Right atrium auricular region (tissue), 2 donors: Measurements from ENCODE around the gene PDE4C. TPM values are rescaled to one million over a fixed set of nuclear protein-coding genes. Genes with fewer than 3 reads are reported as not detected.

Experiments used
- DNase-seq: peaks from one replicate; pipeline ENCODE4 v3.0.0-alpha.2; 2019; ENCODE audit warnings: low spot score
- H3K27ac ChIP-seq, 2 donors: fragments of 200-600 bp; sonication (generic); 1 replicate in 1 of 2; 2 replicates in 1 of 2; pipeline ENCODE4 v1.5.1; 2016 to 2019
- H3K27me3 ChIP-seq, 2 donors: fragments of 200-600 bp; sonication (generic); one replicate each; pipeline versions ENCODE4 v1.5.1 to v1.6.0; 2017 to 2019
- H3K36me3 ChIP-seq: fragments of 200-600 bp; sonication (generic); one replicate; pipeline ENCODE4 v1.5.1; 2016
- H3K4me1 ChIP-seq, 2 donors: fragments of 200-600 bp; sonication (generic); one replicate each; pipeline versions ENCODE4 v1.5.1 to v1.6.0; 2017 to 2019
- H3K4me3 ChIP-seq, 2 donors: fragments of 200-600 bp; sonication (generic); 1 replicate in 1 of 2; 2 replicates in 1 of 2; pipeline ENCODE4 v1.5.1; 2017 to 2019; ENCODE audit warnings: mild to moderate bottlenecking in 1 of 2, moderate library complexity in 1 of 2
- H3K9me3 ChIP-seq, 2 donors: fragments of 200-600 bp; sonication (generic); one replicate each; pipeline ENCODE4 v1.5.1; 2019
- total RNA-seq, 2 donors: library from RNA; depleted of rRNA; stranded (reverse); fragments of >200 nt; gene quantifications; one replicate each; pipeline ENCODE4 v1.1.0, GENCODE V29; 2016
- TF ChIP-seq, protein P1 (sequence below), 2 donors: fragments of 200-600 bp; sonication (generic); IDR thresholded peaks; one replicate each; pipeline ENCODE4 v1.5.1; 2019; ENCODE audit warnings: antibody characterized with exemption in 2 of 2

The PDE4C gene
- total RNA-seq, 2 donors from 2014 or later = 1.4 TPM; not detected in 1

DNA sequence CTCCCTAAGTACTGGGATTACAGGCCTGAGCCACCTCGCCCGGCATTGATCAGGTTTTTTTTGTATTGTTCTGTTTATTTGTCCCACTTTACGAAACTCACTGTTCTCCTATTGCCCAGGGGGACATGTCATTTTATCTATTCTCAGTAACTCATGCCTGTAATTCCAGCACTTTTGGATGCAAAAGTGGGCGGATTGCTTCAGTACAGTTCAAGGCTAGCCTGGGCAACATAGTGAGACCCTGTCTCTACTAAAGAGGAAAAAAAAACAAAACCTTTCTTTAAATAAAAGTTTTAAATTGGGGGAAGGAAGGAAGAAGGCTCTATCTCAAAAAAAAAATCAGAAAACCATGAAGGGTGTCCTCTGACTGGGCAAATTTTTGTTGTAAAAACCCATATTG, 36.0 kb downstream of the PDE4C start:
- Histone ChIP-seq H3K36me3 (peaks cover 4% of the 10 kb centered on the region), H3K9me3 (no peaks in the 10 kb centered on the region), H3K4me1 (peaks cover 0 to 22% of the 10 kb centered on the region in 2 donors), H3K27ac (no peak overlapping the region), H3K4me3 (no peak overlapping the region), H3K27me3 (no peaks in the 10 kb centered on the region)
- TF ChIP-seq, protein P1, sequence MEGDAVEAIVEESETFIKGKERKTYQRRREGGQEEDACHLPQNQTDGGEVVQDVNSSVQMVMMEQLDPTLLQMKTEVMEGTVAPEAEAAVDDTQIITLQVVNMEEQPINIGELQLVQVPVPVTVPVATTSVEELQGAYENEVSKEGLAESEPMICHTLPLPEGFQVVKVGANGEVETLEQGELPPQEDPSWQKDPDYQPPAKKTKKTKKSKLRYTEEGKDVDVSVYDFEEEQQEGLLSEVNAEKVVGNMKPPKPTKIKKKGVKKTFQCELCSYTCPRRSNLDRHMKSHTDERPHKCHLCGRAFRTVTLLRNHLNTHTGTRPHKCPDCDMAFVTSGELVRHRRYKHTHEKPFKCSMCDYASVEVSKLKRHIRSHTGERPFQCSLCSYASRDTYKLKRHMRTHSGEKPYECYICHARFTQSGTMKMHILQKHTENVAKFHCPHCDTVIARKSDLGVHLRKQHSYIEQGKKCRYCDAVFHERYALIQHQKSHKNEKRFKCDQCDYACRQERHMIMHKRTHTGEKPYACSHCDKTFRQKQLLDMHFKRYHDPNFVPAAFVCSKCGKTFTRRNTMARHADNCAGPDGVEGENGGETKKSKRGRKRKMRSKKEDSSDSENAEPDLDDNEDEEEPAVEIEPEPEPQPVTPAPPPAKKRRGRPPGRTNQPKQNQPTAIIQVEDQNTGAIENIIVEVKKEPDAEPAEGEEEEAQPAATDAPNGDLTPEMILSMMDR (IDR thresholded peaks at IDR 0.05) = no peak
- DNase-seq = no peak

DNA sequence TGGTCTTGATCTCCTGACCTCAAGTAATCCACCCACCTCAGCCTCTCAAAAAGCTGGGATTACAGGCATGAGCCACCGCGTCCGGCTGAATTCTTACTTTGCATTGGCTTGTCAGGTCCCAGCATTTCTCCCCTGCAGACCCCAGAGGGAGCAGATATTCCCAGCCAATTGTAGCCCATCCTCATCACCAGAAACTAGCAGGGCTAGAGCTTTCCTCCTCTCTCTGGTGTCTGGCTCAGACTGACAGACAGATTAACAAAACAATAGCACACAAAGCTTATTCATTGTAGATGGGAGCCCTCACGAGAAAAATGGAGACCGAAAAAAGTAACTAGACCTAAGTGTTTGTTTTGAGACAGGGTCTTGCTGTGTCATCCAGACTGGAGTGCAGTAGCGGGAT, 40.7 kb downstream of the PDE4C start:
- Histone ChIP-seq H3K27ac (no peak overlapping the region), H3K27me3 (no peaks in the 10 kb centered on the region), H3K4me1 (no peaks in the 10 kb centered on the region), H3K9me3 (no peaks in the 10 kb centered on the region), H3K36me3 (no peaks in the 10 kb centered on the region), H3K4me3 (no peak overlapping the region)
- TF ChIP-seq, protein P1 (IDR thresholded peaks at IDR 0.05) = no peak
- no peak for DNase-seq

DNA sequence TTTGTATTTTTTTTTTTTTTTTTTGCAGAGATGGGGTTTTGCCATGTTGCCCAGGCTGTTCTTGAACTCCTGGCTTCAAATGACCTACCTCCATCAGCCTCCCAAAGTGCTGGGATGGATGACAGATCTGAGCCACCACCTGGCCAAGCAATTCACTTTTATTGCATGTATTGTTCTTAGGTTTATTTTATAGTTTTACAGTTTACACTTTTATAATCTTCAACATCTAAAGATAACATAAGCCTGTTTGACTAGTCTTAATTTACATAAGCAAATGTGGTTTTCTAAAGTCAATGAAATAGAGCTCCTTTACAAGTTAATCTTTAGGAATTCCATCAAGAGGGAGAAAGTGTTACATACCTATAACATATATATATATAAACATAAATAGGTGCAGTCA, 42.7 kb downstream of the PDE4C start:
- Histone ChIP-seq H3K27me3 (no peaks in the 10 kb centered on the region), H3K9me3 (no peaks in the 10 kb centered on the region), H3K27ac (no peak overlapping the region), H3K4me3 (no peak overlapping the region), H3K36me3 (no peaks in the 10 kb centered on the region), H3K4me1 (no peaks in the 10 kb centered on the region)
- no peak for DNase-seq
- TF ChIP-seq, protein P1 (IDR thresholded peaks at IDR 0.05) = no peak

DNA sequence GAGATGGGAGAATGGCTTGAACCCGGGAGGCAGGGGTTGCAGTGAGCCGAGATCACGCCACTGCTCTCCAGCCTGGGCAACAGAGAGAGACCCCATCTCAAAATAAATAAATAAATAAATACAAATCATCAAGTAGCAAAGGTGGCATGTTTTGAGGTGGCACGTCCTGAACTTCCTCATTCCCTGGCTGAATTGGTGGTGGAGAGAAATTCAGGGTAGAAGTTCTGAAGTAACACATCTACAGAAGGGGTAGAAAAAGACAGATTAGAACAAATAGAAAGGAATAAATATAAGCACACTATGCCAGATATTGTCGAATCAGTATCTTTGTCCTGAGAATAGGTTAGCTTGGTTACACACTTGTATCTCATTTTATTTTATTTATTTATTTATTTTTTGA, 46.3 kb downstream of the PDE4C start:
- no peaks in the 10 kb centered on the region for H3K36me3 ChIP-seq
- no peak for DNase-seq
- H3K4me3 ChIP-seq = no peak overlapping the region
- H3K4me1 ChIP-seq = no peaks in the 10 kb centered on the region
- H3K27me3 ChIP-seq = no peaks in the 10 kb centered on the region
- no peaks in the 10 kb centered on the region for H3K9me3 ChIP-seq
- H3K27ac ChIP-seq = no peak overlapping the region
- TF ChIP-seq, protein P1 (IDR thresholded peaks at IDR 0.05) = no peak

DNA sequence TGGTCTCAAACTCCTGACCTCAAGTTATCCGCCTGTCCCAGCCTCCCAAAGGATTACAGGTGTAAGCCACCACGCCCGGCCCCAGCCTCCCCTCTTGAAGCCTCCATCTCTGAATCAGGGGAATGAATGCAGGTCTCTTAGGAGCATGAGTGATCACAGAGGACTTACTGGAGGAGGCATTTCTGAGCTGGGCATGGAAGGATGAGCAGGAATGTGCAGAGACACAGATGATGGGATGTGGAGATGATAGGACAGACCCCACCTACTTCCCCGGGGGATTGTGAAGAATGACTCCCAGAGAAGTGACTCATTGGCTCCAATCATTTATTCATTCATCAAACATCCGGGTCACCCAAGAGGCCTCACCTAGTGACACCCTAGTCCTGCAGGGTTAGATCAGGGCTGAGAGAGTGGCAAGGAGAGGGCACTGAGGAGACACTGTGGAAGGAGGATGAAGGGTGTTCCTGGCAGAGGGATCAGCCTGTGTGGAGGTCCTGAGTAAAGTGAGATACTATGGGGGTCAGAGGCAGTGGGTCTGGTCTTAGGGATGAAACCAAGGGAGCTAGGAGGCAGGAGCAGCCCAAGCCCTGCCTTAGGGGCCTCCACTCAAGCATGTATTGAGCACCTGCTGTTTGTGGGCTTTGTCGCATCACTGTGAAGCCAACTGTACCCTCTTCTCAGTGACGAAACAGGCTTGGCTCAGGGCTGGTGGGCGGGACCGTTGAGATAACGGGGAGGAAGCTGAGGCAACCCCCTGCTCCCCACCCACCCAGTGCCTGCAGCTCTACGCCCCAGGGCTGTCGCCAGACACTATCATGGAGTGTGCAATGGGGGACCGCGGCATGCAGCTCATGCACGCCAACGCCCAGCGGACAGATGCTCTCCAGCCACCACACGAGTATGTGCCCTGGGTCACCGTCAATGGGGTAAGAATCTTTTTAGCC, 49.6 kb downstream of the PDE4C start:
- H3K27me3 ChIP-seq = no peaks in the 10 kb centered on the region
- no peaks in the 10 kb centered on the region for H3K9me3 ChIP-seq
- no peak overlapping the region for H3K4me3 ChIP-seq
- no peak for DNase-seq
- TF ChIP-seq, protein P1 (IDR thresholded peaks at IDR 0.05) = no peak
- H3K27ac ChIP-seq = no peak overlapping the region
- no peaks in the 10 kb centered on the region for H3K36me3 ChIP-seq
- H3K4me1 ChIP-seq = peaks cover 0 to 20% of the 10 kb centered on the region in 2 donors
